NCI-H1436 (cell line): ENCODE results near the gene GLP2R.

Source experiments
- DNase-seq: peaks from one replicate; lab custom pipeline; 2025; lab: John Stamatoyannopoulos, UW

Gene GLP2R

GRCh38 chr17:9814337-9814945, 11.3 kb upstream of the GLP2R start:
- no peak for DNase-seq

- DNase-seq, result no peak
These were observed 9.3 kb upstream of the GLP2R start for GRCh38 chr17:9816472-9816871.

GRCh38 chr17:9817086-9817485, 8.6 kb upstream of the GLP2R start:
- no peak for DNase-seq

- DNase-seq, result no peak
These were observed 7.0 kb upstream of the GLP2R start for GRCh38 chr17:9818760-9819159.

GRCh38 chr17:9820448-9820847, 5.3 kb upstream of the GLP2R start:
- DNase-seq, result no peak

GRCh38 chr17:9821921-9822320, 3.8 kb upstream of the GLP2R start, which contains the start of gene GSG1L2:
Gene GSG1L2 (minus strand): TSS chr17:9822079. CDS start chr17:9822071, 8 bp downstream.
- DNase-seq, result no peak

- DNase-seq, result no peak
These were observed 1.6 kb upstream of the GLP2R start for GRCh38 chr17:9824094-9824493.

- DNase-seq, result no peak
These were observed 856 bp upstream of the GLP2R start for GRCh38 chr17:9824797-9825338.

GRCh38 chr17:9828296-9829295, 2.9 kb downstream of the GLP2R start:
- no peak for DNase-seq

GRCh38 chr17:9829343-9829742, 3.6 kb downstream of the GLP2R start:
- DNase-seq, result no peak

GRCh38 chr17:9830711-9831110, 5.0 kb downstream of the GLP2R start:
- no peak for DNase-seq

GRCh38 chr17:9833922-9834321, 8.2 kb downstream of the GLP2R start:
- DNase-seq, result no peak

GRCh38 chr17:9837551-9838471, 12.1 kb downstream of the GLP2R start:
- no peak for DNase-seq

GRCh38 chr17:9839433-9839832, 13.7 kb downstream of the GLP2R start:
- DNase-seq, result no peak

- no peak for DNase-seq
These were observed 16.5 kb downstream of the GLP2R start for GRCh38 chr17:9842057-9842758.

GRCh38 chr17:9843152-9844010, 17.7 kb downstream of the GLP2R start:
- no peak for DNase-seq

- DNase-seq, result no peak
These were observed 18.4 kb downstream of the GLP2R start for GRCh38 chr17:9844153-9844552.

GRCh38 chr17:9845306-9845705, 19.6 kb downstream of the GLP2R start:
- DNase-seq, result no peak

- no peak for DNase-seq
These were observed 24.4 kb downstream of the GLP2R start for GRCh38 chr17:9850151-9850550.

- no peak for DNase-seq
These were observed 28.5 kb downstream of the GLP2R start for GRCh38 chr17:9854255-9854654.
